Measurements from ENCODE around the gene CHIC1. TPM values are rescaled to one million over a fixed set of nuclear protein-coding genes. Genes with fewer than 3 reads are reported as not detected.
"Not testable (repeated sequence)": the region's sequence is repeated elsewhere in the genome, so short reads cannot be mapped to it uniquely, and the experiment has no call there.

The CHIC1 gene
- total RNA-seq, 1 donor from 2014 or later: 17.8 TPM

- no peaks in the 10 kb centered on the region for H3K4me1 Mint-ChIP-seq
- Histone ChIP-seq H3K27me3 (no peaks in the 10 kb centered on the region), H3K4me3 (no peak overlapping the region), H3K4me1 (no peaks in the 10 kb centered on the region), H3K4me2 (no peak overlapping the region), H3K36me3 (peaks cover 14% of the 10 kb centered on the region), H3K9me3 (ENCODE audit: low read depth) (peaks cover 13% of the 10 kb centered on the region), H2AFZ (replicated peaks) (no peak overlapping the region), H4K20me1 (ENCODE audit: low read depth) (no peaks in the 10 kb centered on the region), H3K79me2 (ENCODE audit: low read depth) (no peaks in the 10 kb centered on the region), H3F3A (ENCODE audit: low read depth) (no peaks in the 10 kb centered on the region), H3K9ac (no peak overlapping the region), H3K27ac (no peak overlapping the region)
- H3K27me3 Mint-ChIP-seq (ENCODE audit: insufficient read depth, low read depth): no peaks in the 10 kb centered on the region
- H3K9me3 Mint-ChIP-seq: peaks cover 32% of the 10 kb centered on the region
- TF ChIP-seq EZH2 (IDR thresholded peaks at IDR 0.05): no peak
- TF ChIP-seq EZH2phosphoT487 (IDR thresholded peaks at IDR 0.05): no peak
- TF ChIP-seq, protein P1, sequence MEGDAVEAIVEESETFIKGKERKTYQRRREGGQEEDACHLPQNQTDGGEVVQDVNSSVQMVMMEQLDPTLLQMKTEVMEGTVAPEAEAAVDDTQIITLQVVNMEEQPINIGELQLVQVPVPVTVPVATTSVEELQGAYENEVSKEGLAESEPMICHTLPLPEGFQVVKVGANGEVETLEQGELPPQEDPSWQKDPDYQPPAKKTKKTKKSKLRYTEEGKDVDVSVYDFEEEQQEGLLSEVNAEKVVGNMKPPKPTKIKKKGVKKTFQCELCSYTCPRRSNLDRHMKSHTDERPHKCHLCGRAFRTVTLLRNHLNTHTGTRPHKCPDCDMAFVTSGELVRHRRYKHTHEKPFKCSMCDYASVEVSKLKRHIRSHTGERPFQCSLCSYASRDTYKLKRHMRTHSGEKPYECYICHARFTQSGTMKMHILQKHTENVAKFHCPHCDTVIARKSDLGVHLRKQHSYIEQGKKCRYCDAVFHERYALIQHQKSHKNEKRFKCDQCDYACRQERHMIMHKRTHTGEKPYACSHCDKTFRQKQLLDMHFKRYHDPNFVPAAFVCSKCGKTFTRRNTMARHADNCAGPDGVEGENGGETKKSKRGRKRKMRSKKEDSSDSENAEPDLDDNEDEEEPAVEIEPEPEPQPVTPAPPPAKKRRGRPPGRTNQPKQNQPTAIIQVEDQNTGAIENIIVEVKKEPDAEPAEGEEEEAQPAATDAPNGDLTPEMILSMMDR (IDR thresholded peaks at IDR 0.05): no peak
- no peak overlapping the region for H3K4me3 Mint-ChIP-seq
- H3K36me3 Mint-ChIP-seq: peaks cover 8% of the 10 kb centered on the region
- no peak overlapping the region for H3K27ac Mint-ChIP-seq
- no peak for DNase-seq (ENCODE audit: low spot score)
Observed at GRCh38 chrX:73647212-73647611, 84.2 kb downstream of the CHIC1 start.

DNA sequence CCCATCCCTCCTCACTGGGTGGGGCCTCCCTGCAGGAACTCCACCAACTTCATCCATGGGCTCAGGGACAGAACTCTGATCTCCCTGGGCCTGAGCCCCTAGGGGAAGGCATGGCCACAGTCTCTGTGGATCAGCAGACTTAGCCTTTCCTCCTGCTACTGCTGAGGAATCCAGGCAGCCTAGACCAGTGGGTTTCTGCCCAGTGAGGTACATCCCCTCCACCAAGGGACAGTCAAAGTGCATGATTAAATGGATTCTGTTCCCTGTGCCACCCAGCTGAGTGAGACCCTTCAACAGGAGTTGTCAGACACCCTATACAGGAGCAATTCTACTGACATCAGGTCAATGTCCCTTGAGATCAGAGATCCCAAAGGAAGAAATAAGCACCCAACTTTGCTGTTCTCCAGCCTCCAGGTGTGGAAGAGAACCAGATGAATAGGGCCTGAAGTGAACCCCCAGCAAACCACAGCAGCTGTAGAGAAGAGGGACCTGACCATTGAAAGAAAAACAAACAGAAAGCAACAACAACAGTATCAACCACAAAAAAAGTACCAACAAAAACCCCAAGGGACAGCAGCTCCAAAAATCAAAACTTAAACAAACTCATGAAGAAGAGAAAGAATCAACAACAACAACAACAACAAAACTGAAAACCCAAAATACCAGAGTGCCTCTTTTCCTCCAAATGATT is 84.8 kb downstream of the CHIC1 start:
- H3K27ac ChIP-seq: no peak overlapping the region
- no peak overlapping the region for H3K4me3 ChIP-seq
- H3K9me3 Mint-ChIP-seq: peaks cover 37% of the 10 kb centered on the region
- no peaks in the 10 kb centered on the region for H3K4me1 Mint-ChIP-seq
- H3K36me3 Mint-ChIP-seq: peaks cover 8% of the 10 kb centered on the region
- no peaks in the 10 kb centered on the region for H4K20me1 ChIP-seq (ENCODE audit: low read depth)
- peaks cover 14% of the 10 kb centered on the region for H3K36me3 ChIP-seq
- no peaks in the 10 kb centered on the region for H3K4me1 ChIP-seq
- H3K27me3 ChIP-seq: no peaks in the 10 kb centered on the region
- H3K79me2 ChIP-seq (ENCODE audit: low read depth): no peaks in the 10 kb centered on the region
- H3K9me3 ChIP-seq (ENCODE audit: low read depth): peaks cover 13% of the 10 kb centered on the region
- no peaks in the 10 kb centered on the region for H3K27me3 Mint-ChIP-seq (ENCODE audit: insufficient read depth, low read depth)
- H2AFZ ChIP-seq (replicated peaks): no peak overlapping the region
- H3K9ac ChIP-seq: no peak overlapping the region
- H3K4me3 Mint-ChIP-seq: no peak overlapping the region
- no peak overlapping the region for H3K4me2 ChIP-seq
- no peak for TF ChIP-seq EZH2phosphoT487 (IDR thresholded peaks at IDR 0.05)
- no peak for TF ChIP-seq EZH2 (IDR thresholded peaks at IDR 0.05)
- TF ChIP-seq, protein P1 (IDR thresholded peaks at IDR 0.05): no peak
- no peak overlapping the region for H3K27ac Mint-ChIP-seq
- no peak for DNase-seq (ENCODE audit: low spot score)
- no peaks in the 10 kb centered on the region for H3F3A ChIP-seq (ENCODE audit: low read depth)

- peaks cover 10% of the 10 kb centered on the region for H3K36me3 Mint-ChIP-seq
Observed at GRCh38 chrX:73661322-73661721, 98.3 kb downstream of the CHIC1 start.

DNA sequence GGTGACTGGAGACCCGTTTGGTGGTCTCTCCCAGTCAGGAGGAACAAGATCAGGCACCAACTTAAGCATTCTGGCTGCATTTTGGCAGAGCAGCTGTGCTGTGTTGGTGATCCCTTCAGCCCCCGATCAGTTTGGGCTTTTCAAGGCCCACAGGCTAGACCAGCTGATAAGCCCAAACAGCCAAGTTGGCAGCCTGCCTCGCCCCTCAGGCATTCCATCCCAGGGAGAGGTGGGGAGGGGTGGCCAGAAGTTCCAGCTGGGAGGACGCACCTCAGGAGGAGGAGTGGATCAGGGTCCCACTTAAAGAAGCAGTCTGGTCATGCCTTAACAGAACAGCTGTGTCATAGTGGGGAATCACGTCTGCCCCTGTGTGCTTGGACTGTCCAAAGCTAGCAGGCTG is 105.8 kb downstream of the CHIC1 start:
- peaks cover 5% of the 10 kb centered on the region for H3K36me3 Mint-ChIP-seq
- TF ChIP-seq, protein P1 (IDR thresholded peaks at IDR 0.05): no peak

More at GRCh38 chrX:73661322-73661721, 98.3 kb downstream of the CHIC1 start:
- not testable (repeated sequence) for H3K4me1 ChIP-seq; DNase-seq (ENCODE audit: low spot score); H3K4me3 Mint-ChIP-seq; H3F3A ChIP-seq (ENCODE audit: low read depth); H3K4me3 ChIP-seq; H3K9ac ChIP-seq; H3K27me3 ChIP-seq; H3K9me3 ChIP-seq (ENCODE audit: low read depth); H3K36me3 ChIP-seq; H2AFZ ChIP-seq (replicated peaks); H4K20me1 ChIP-seq (ENCODE audit: low read depth); H3K27ac ChIP-seq; H3K27ac Mint-ChIP-seq; H3K27me3 Mint-ChIP-seq (ENCODE audit: insufficient read depth, low read depth); H3K4me2 ChIP-seq; H3K79me2 ChIP-seq (ENCODE audit: low read depth); H3K4me1 Mint-ChIP-seq
- H3K9me3 Mint-ChIP-seq: peaks cover 26% of the 10 kb centered on the region

More for the DNA sequence above, 105.8 kb downstream of the CHIC1 start:
- no peak overlapping the region for H3K27ac Mint-ChIP-seq
- H3K27me3 Mint-ChIP-seq (ENCODE audit: insufficient read depth, low read depth): no peaks in the 10 kb centered on the region
- H2AFZ ChIP-seq (replicated peaks): no peak overlapping the region
- H3K9ac ChIP-seq: no peak overlapping the region
- no peak overlapping the region for H3K27ac ChIP-seq
- H3F3A ChIP-seq (ENCODE audit: low read depth): no peaks in the 10 kb centered on the region
- H3K27me3 ChIP-seq: no peaks in the 10 kb centered on the region
- peaks cover 9% of the 10 kb centered on the region for H3K9me3 ChIP-seq (ENCODE audit: low read depth)
- no peaks in the 10 kb centered on the region for H3K36me3 ChIP-seq
- peaks cover 6% of the 10 kb centered on the region for H3K79me2 ChIP-seq (ENCODE audit: low read depth)
- H3K4me2 ChIP-seq: no peak overlapping the region
- no peaks in the 10 kb centered on the region for H3K4me1 Mint-ChIP-seq
- no peak overlapping the region for H3K4me3 ChIP-seq
- DNase-seq (ENCODE audit: low spot score): no peak
- peaks cover 30% of the 10 kb centered on the region for H3K9me3 Mint-ChIP-seq
- H3K4me3 Mint-ChIP-seq: no peak overlapping the region
- H4K20me1 ChIP-seq (ENCODE audit: low read depth): no peaks in the 10 kb centered on the region
- H3K4me1 ChIP-seq: no peaks in the 10 kb centered on the region

Measured in neural progenitor cell (in vitro differentiated cells).